CD14-positive monocyte (primary cell): ENCODE measurements around the gene MCF2. TPM values are rescaled to one million over a fixed set of nuclear protein-coding genes. Genes with fewer than 3 reads are reported as not detected.
A peak's percentile ranks its signal among the peaks of the same experiment; 100 is the strongest.

ENCODE experiments used
- DNase-seq, 3 donors: peaks; one replicate each; pipeline ENCODE4 v3.0.0-alpha.2; 2011 to 2022
- H2AFZ ChIP-seq: 2 replicates; pipeline ENCODE4 v1.6.0; 2012; ENCODE audit warnings: mild to moderate bottlenecking, low read depth, low read length, inconsistent platforms; ENCODE audit not compliant: insufficient read depth, poor library complexity, severe bottlenecking
- H3K27ac ChIP-seq, 2 donors: 1 replicate in 1 of 2; 2 replicates in 1 of 2; pipeline ENCODE4 v1.5.1; 2012 to 2013; ENCODE audit warnings: low read length in 2 of 2, control low read depth in 1 of 2, inconsistent platforms in 1 of 2, low read depth in 1 of 2, mild to moderate bottlenecking in 1 of 2
- H3K27me3 ChIP-seq, 2 donors: one replicate each; pipeline versions ENCODE4 v1.6.0 to v1.6.1; 2011 to 2013; ENCODE audit warnings: low read length in 2 of 2; ENCODE audit not compliant: control insufficient read depth in 2 of 2, insufficient read depth in 2 of 2
- H3K36me3 ChIP-seq, 2 donors: replicated peaks in 1 of 2; 1 replicate in 1 of 2; 2 replicates in 1 of 2; pipeline versions ENCODE4 v1.5.1 to v1.6.1; 2012 to 2013; ENCODE audit warnings: low read length in 2 of 2, control low read depth in 1 of 2, inconsistent platforms in 1 of 2, mild to moderate bottlenecking in 1 of 2; ENCODE audit not compliant: insufficient read depth in 2 of 2, control insufficient read depth in 1 of 2
- H3K4me1 ChIP-seq, 2 donors: 1 replicate in 1 of 2; 2 replicates in 1 of 2; pipeline versions ENCODE4 v1.5.1 to v1.6.1; 2012 to 2013; ENCODE audit warnings: low read length in 2 of 2, control low read depth in 1 of 2, inconsistent platforms in 1 of 2, mild to moderate bottlenecking in 1 of 2, moderate library complexity in 1 of 2; ENCODE audit not compliant: insufficient read depth in 2 of 2, control insufficient read depth in 1 of 2
- H3K4me2 ChIP-seq: replicated peaks from 2 replicates; pipeline ENCODE3; 2012; ENCODE audit warnings: low read length, moderate library complexity, mild to moderate bottlenecking; ENCODE audit not compliant: poor library complexity, severe bottlenecking; ENCODE audit errors: extremely low read depth
- H3K4me3 ChIP-seq, 3 experiments: fragments of 200-600 bp in 1 of 3; sonication (generic) in 1 of 3; replicated peaks in 1 of 3; 1 replicate in 2 of 3; 2 replicates in 1 of 3; pipeline ENCODE4 v1.5.1; 2011 to 2013; ENCODE audit warnings: low read length in 3 of 3, mild to moderate bottlenecking in 3 of 3, control low read depth in 2 of 3, low read depth in 2 of 3, inconsistent platforms in 1 of 3, moderate library complexity in 1 of 3
- H3K79me2 ChIP-seq: 2 replicates; pipeline ENCODE4 v1.6.0; 2012; ENCODE audit warnings: mild to moderate bottlenecking, control low read depth, inconsistent platforms, low read length, moderate library complexity; ENCODE audit not compliant: insufficient read depth
- H3K9ac ChIP-seq: 2 replicates; pipeline ENCODE4 v1.6.0; 2017; ENCODE audit warnings: low read length, mild to moderate bottlenecking; ENCODE audit not compliant: insufficient read depth, poor library complexity, severe bottlenecking
- H3K9me3 ChIP-seq, 2 donors: replicated peaks in 1 of 2; 1 replicate in 1 of 2; 2 replicates in 1 of 2; pipeline versions ENCODE4 v1.5.1 to v1.6.1; 2012 to 2013; ENCODE audit warnings: low read length in 2 of 2, control low read depth in 1 of 2; ENCODE audit not compliant: control insufficient read depth in 1 of 2, insufficient read depth in 1 of 2
- H4K20me1 ChIP-seq: 2 replicates; pipeline ENCODE4 v1.6.0; 2012; ENCODE audit warnings: mild to moderate bottlenecking, low read length, control low read depth, moderate library complexity; ENCODE audit not compliant: insufficient read depth
- H3K27ac Mint-ChIP-seq, 7 donors: one replicate each; pipeline ENCODE4 v1.8.0; 2020; ENCODE audit warnings: mild to moderate bottlenecking in 7 of 7, mixed read lengths in 7 of 7, moderate library complexity in 6 of 7, inconsistent platforms in 2 of 7
- H3K27me3 Mint-ChIP-seq, 3 donors: one replicate each; pipeline ENCODE4 v1.8.0; 2021 to 2022; ENCODE audit warnings: low read depth in 3 of 3, mild to moderate bottlenecking in 3 of 3, mixed read lengths in 3 of 3, moderate library complexity in 3 of 3, inconsistent platforms in 1 of 3
- H3K36me3 Mint-ChIP-seq, 2 donors: one replicate each; pipeline ENCODE4 v1.8.0; 2020; ENCODE audit warnings: mixed read lengths in 2 of 2, inconsistent platforms in 1 of 2, mild to moderate bottlenecking in 1 of 2
- H3K4me1 Mint-ChIP-seq: one replicate; pipeline ENCODE4 v1.8.0; 2020; ENCODE audit warnings: mild to moderate bottlenecking, mixed read lengths
- H3K4me3 Mint-ChIP-seq, 2 donors: one replicate each; pipeline ENCODE4 v1.8.0; 2020; ENCODE audit warnings: mild to moderate bottlenecking in 2 of 2, mixed read lengths in 2 of 2, moderate library complexity in 1 of 2
- H3K9me3 Mint-ChIP-seq, 7 donors: one replicate each; pipeline ENCODE4 v1.8.0; 2020 to 2022; ENCODE audit warnings: mixed read lengths in 7 of 7, mild to moderate bottlenecking in 6 of 7, moderate library complexity in 6 of 7, inconsistent platforms in 2 of 7
- CTCF ChIP-seq: fragments of 200-600 bp; IDR thresholded peaks from one replicate; pipeline ENCODE4 v1.8.0; 2022; ENCODE audit warnings: antibody characterized with exemption, mild to moderate bottlenecking
- WGBS: methylation state at CpG from one replicate; pipeline ENCODE4 v1.1.5; 2013; ENCODE audit warnings: missing lambda C conversion rate; ENCODE audit not compliant: insufficient coverage; 5-methylcytosine and 5-hydroxymethylcytosine counted together
- intact Hi-C, 2 donors: fragments of 100-400 bp; cut with micrococcal nuclease; formaldehyde crosslinking; loops; one replicate each; pipeline versions ENCODE4 v1.15.0 to v1.15.1; 2023
- polyA minus RNA-seq: library from RNA; depleted of rRNA, polyadenylated mRNA; stranded (reverse); fragments of >200 nt; gene quantifications from 2 replicates; pipeline ENCODE4 v1.2.3, GENCODE V29; 2012
- polyA plus RNA-seq, 3 donors: library from polyadenylated mRNA; depleted of rRNA in 1 of 3; unstranded in 2 of 3; stranded (reverse) in 1 of 3; fragments of 300-500 nt in 2 of 3; fragments of >200 nt in 1 of 3; fragmentation: Illumina TruSeq in 2 of 3; gene quantifications; 1 replicate in 2 of 3; 2 replicates in 1 of 3; pipeline ENCODE4 v1.2.3, GENCODE V29; 2012 to 2021
- total RNA-seq, 12 experiments: library from RNA in 1 of 12; stranded (reverse) in 1 of 12; fragments of 120-200 nt in 1 of 12; gene quantifications; one replicate each; pipeline ENCODE4 v1.2.4 and lab custom pipeline; 2013 to 2026; ENCODE audit warnings: mixed read lengths in 6 of 12, inconsistent platforms in 1 of 12

MCF2 gene
- total RNA-seq (2013), result 0.65 TPM
- under 1 TPM in 1 of 3 donors, not detected in 2; 0.40 TPM for polyA plus RNA-seq
- not detected in 2 replicates for polyA minus RNA-seq
- total RNA-seq (lab: John Stamatoyannopoulos, UW), result 0.29 to 2.3 (median 1.1) reads per million in 11 experiments

- intact Hi-C loops, result no loop called here
- no peaks in the 10 kb centered on the region for H3K79me2 ChIP-seq
- H3K27ac Mint-ChIP-seq, result no peak within 1 kb of the TSS
- H3K9me3 Mint-ChIP-seq, result peaks cover 0 to 3% (median 1%) of the 10 kb centered on the region in 7 donors
- H3K36me3 ChIP-seq, result no peaks in the 10 kb centered on the region
- no peak within 1 kb of the TSS for H3K4me3 ChIP-seq
- H3K4me1 Mint-ChIP-seq, result no peaks in the 10 kb centered on the region
- WGBS, result no CpG with 5 or more reads among the region's 4 CpGs
- H3K27me3 Mint-ChIP-seq, result no peaks in the 10 kb centered on the region
- no peak within 1 kb of the TSS for H3K4me3 Mint-ChIP-seq
- H3K36me3 Mint-ChIP-seq, result no peaks in the 10 kb centered on the region
- no peaks in the 10 kb centered on the region for H3K27me3 ChIP-seq
- DNase-seq, result no peak
- no peak within 1 kb of the TSS for H3K27ac ChIP-seq
- no peak within 1 kb of the TSS for H3K4me2 ChIP-seq
- H4K20me1 ChIP-seq, result no peaks in the 10 kb centered on the region
- H2AFZ ChIP-seq, result no peak within 1 kb of the TSS
- H3K9me3 ChIP-seq, result no peaks in the 10 kb centered on the region
- H3K4me1 ChIP-seq, result no peaks in the 10 kb centered on the region
- no peak for TF ChIP-seq CTCF
- no peak within 1 kb of the TSS for H3K9ac ChIP-seq
Observed at GRCh38 chrX:139708067-139708466, at the start of gene MCF2. Gene MCF2 (minus strand): TSS chrX:139708167. CDS start chrX:139651744, 56,423 bp downstream.

GRCh38 chrX:139751053-139751452, 43.1 kb upstream of the MCF2 start:
- Histone ChIP-seq H3K27me3 (no peaks in the 10 kb centered on the region), H3K9me3 (peaks cover 0 to 18% of the 10 kb centered on the region in 2 donors), H3K4me2 (no peak overlapping the region), H3K79me2 (no peaks in the 10 kb centered on the region), H3K9ac (no peak overlapping the region), H3K4me1 (no peaks in the 10 kb centered on the region), H3K27ac (no peak overlapping the region), H3K36me3 (peaks cover 3 to 36% of the 10 kb centered on the region in 2 donors), H4K20me1 (no peaks in the 10 kb centered on the region), H2AFZ (no peak overlapping the region), H3K4me3 (no peak overlapping the region)
- no CpG with 5 or more reads among the region's 3 CpGs for WGBS
- H3K9me3 Mint-ChIP-seq, result peaks cover 10 to 20% (median 12%) of the 10 kb centered on the region in 7 donors
- intact Hi-C loops, result no loop called here
- no peak for DNase-seq
- H3K4me1 Mint-ChIP-seq, result peaks cover 7% of the 10 kb centered on the region
- H3K27ac Mint-ChIP-seq, result peak overlapping the region in 1 of 7 donors; percentile 33
- peaks cover 25 to 43% of the 10 kb centered on the region in 2 donors for H3K36me3 Mint-ChIP-seq
- no peaks in the 10 kb centered on the region for H3K27me3 Mint-ChIP-seq
- no peak overlapping the region for H3K4me3 Mint-ChIP-seq
- TF ChIP-seq CTCF, result no peak
